GM21723 (cell line): ENCODE results near the gene OR51F2.
"Not testable (repeated sequence)": the region's sequence is repeated elsewhere in the genome, so short reads cannot be mapped to it uniquely, and the experiment has no call there.

ENCODE experiments used
- ATAC-seq: cut with Tn5 transposase; IDR thresholded peaks from one replicate; pipeline ENCODE4 v1.9.1; 2021; ENCODE audit warnings: mild to moderate bottlenecking, moderate library complexity; ENCODE audit not compliant: unreplicated experiment

The OR51F2 gene

GRCh38 chr11:4821021-4821420, at the start of gene OR51F2:
OR51F2 (plus strand) TSS chr11:4821321; CDS start chr11:4821422, 101 bp downstream.
- no peak for ATAC-seq

GRCh38 chr11:4782454-4782853, 38.7 kb upstream of the OR51F2 start:
- no peak for ATAC-seq

- no peak for ATAC-seq
Observed at GRCh38 chr11:4797206-4797605, 23.9 kb upstream of the OR51F2 start.

GRCh38 chr11:4798427-4799183, 22.5 kb upstream of the OR51F2 start:
- no peak for ATAC-seq

GRCh38 chr11:4801316-4801715, 19.8 kb upstream of the OR51F2 start:
- ATAC-seq: not testable (repeated sequence)

GRCh38 chr11:4804280-4804679, 16.8 kb upstream of the OR51F2 start, which contains the start of gene OR52R1:
OR52R1 (minus strand) TSS chr11:4804380; CDS start chr11:4804380, 0 bp downstream.
- no peak for ATAC-seq

- ATAC-seq: no peak
Observed at GRCh38 chr11:4808476-4808875, 12.6 kb upstream of the OR51F2 start.

GRCh38 chr11:4809246-4809645, 11.9 kb upstream of the OR51F2 start:
- ATAC-seq: no peak

- ATAC-seq: no peak
Observed at GRCh38 chr11:4825132-4825531, 4.0 kb downstream of the OR51F2 start.

GRCh38 chr11:4826425-4826824, 5.3 kb downstream of the OR51F2 start:
- ATAC-seq: no peak

- ATAC-seq: no peak
Observed at GRCh38 chr11:4830346-4830745, 9.2 kb downstream of the OR51F2 start.

GRCh38 chr11:4830909-4831308, 9.8 kb downstream of the OR51F2 start:
- no peak for ATAC-seq

GRCh38 chr11:4839851-4840549, 18.9 kb downstream of the OR51F2 start:
- no peak for ATAC-seq

- ATAC-seq: no peak
Observed at GRCh38 chr11:4848908-4849532, 27.9 kb downstream of the OR51F2 start, which contains the start of gene OR51S1. OR51S1 (minus strand) TSS chr11:4849208; CDS start chr11:4849208, 0 bp downstream.

- no peak for ATAC-seq
Observed at GRCh38 chr11:4851033-4851432, 29.9 kb downstream of the OR51F2 start.

- not testable (repeated sequence) for ATAC-seq
Observed at GRCh38 chr11:4854286-4854685, 33.2 kb downstream of the OR51F2 start.

GRCh38 chr11:4862447-4863236, 41.5 kb downstream of the OR51F2 start:
- ATAC-seq: no peak

- no peak for ATAC-seq
Observed at GRCh38 chr11:4863876-4864275, 42.8 kb downstream of the OR51F2 start.

GRCh38 chr11:4865855-4866254, 44.7 kb downstream of the OR51F2 start:
- no peak for ATAC-seq
